NCI-H1417 treated with DMSO at 0.1 percent for 48 hours (cell line): ENCODE measurements around the gene RIC8A.

ENCODE experiments used
- DNase-seq: peaks from one replicate; lab custom pipeline; 2025; lab: John Stamatoyannopoulos, UW

The RIC8A gene

GRCh38 chr11:250274-250673 lies 42.8 kb downstream of the RIC8A start:
- no peak for DNase-seq

DNA sequence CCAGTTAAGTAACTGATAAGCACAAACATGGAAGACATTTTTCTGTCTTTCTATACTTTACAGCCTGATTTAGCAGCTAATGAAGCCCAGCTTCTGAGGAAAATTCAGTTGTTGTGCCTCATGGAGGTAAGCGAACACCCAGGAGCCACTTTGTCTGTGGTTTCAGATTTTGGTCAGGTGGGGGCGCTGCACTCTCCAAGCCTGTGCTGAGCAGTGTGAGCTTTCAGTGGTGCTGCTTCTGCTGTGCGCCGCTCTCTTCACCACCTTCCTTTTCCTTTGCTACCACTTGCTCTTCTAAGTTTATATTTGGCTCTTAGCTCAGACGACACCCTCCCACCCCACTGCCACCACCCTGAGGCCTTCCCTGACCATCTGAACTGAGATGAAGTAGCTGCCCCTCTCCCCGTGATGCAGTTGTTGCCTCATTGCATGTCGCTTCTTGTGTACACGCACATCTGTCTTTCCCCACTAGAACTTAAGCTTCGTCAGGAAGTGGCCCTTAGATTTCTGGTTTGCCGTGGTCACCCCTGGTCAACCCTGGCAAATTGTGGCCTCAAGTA lies 43.3 kb downstream of the RIC8A start:
- DNase-seq = no peak

GRCh38 chr11:251550-251949 lies 44.0 kb downstream of the RIC8A start:
- DNase-seq = no peak

DNA sequence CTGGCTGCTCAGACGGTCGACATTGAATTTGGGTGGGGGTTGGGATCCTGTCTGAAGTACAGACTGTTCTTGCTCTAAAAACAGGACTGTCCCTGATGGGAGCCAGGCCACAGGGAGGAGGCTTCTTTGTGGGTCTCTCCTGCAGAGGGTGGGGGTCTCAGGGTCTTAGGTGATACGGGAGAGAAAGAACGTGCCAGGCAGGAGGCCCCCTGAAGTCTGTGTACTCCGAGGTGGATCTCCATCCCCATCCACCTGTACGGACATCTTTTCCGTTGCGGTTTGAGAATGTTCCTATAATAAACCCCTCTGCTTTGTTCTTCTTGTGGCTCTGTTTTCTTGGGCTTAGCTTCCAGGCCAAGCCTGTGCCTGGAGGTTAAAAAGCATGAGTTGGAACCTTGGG lies 45.2 kb downstream of the RIC8A start:
- DNase-seq = no peak

GRCh38 chr11:253160-253885 lies 45.8 kb downstream of the RIC8A start:
- DNase-seq = no peak

- DNase-seq = no peak
Observed at GRCh38 chr11:253886-254270, 46.4 kb downstream of the RIC8A start.

DNA sequence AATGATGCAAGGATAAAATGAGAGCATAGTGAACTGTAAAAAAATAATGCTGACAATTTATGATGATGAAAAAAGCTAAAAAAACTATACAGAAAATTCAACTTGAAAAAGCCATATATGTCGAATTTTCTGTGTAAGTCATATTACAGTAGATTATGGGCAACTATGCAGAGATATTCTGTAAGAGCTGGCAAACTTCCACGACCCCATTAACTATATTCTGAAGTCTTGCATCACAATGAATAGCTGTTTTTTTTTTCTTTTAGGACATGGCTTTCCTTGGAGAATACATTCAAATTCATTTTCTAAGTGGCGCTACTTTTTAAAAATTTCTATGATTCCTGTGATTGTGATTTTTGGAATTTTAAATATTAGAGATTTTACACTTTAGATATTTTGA lies 47.7 kb downstream of the RIC8A start:
- DNase-seq = no peak

DNA sequence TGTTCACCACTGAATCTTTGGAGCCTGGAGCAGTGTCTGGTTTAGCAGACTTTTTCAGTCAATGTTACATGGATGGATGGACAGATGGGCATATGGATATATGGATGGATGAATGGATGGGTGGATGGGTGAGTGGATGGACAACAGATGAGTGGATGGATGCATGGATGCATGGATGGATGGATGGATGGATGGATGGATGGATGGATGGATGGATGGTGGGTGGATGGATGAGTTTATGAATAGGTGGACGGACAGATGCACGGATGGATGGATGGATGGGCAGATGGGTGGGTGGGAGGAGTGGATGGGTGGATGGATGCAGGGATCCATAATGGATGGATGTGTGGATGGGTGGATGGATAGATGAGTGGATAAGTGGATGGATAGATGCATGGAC lies 48.3 kb downstream of the RIC8A start:
- DNase-seq = no peak

DNA sequence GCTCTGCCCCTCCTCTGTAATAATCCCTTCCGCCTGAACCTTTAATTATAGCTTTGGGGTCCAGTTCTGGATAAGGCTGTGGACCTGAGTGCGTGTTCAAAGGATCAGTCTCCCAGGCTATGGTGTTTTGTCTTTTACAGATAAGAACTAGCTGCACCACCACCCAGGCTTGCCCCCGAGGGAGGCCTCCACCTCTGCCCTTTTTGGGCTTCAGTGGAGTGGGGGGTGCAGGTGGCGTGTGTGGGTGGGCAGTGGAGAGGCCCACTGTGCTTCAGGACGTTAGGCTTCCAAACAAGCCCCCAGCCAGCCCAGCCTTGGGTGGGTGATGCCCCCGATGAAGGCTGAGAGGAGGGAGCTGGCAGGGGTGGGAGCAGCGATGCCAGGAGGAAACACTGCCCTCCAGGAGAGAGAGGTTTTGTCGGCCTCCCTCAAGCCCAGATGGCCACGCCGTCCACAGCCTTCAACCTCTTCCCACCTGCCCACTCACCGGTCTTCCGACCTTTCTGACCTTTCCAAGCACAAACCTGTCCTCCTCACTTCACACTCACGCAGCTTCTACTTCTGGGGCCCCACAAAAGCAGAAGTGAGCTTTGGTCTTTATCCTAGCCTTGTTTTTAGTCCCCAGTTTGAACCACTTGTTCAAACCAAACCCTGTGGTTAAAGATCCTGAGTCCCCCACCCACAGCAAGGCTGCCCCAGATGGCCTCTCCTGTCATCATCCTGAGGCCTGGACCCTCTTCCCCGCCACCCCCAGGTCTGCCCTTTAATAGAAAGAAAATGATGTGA lies 49.6 kb downstream of the RIC8A start:
- no peak for DNase-seq

DNA sequence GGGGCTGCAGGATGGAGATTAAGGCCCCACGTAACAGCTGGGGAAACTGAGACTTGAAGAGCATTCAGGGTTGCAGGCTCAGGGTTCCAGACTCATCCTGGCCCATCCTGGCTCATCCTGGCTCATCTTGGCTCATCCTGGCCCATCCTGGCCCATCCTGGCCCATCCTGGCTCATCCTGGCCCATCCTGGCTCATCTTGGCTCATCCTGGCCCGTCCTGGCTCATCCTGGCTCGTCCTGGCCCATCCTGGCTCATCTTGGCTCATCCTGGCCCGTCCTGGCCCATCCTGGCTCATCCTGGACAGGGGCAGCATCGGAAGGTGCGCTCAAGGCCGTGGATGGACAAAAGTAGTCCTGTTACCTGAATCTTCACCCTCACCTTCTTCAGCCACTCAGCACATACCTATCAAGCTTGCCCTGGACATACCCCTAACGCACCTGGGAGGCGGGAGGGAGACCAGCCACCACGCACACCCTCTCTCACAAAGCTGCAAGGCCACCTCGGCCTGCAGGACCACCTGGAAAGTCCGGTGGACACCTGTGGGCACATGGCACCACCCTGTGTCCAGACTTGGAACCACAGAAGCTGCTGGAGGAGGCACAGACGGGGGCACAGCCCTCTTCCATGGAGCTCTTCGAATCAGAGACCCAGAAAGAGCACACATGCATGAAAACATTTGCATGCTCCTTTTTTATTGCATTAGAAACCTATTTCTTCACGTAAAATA lies 50.4 kb downstream of the RIC8A start:
- no peak for DNase-seq

GRCh38 chr11:259413-259812 lies 51.9 kb downstream of the RIC8A start:
- no peak for DNase-seq

DNA sequence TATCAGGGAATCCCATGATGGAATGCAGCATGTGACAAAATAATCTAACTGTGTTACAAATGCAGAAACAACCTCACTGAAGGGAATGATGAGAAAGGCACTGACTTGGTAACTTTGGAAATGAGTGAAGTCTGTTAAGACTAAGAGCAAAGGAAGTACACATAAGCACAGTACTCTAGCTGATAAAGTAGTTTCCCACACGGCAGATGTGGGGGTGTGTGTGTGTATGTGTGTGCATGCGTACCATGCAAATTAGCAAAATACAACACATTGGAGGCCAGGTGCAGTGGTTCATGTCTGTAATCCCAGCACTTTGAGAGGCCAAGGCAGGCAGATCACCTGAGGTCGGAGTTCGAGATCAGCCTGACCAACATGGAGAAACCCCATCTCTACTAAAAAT lies 54.1 kb downstream of the RIC8A start:
- no peak for DNase-seq
